Natural killer cell (primary cell): ENCODE measurements around the gene HP. TPM values are rescaled to one million over a fixed set of nuclear protein-coding genes. Genes with fewer than 3 reads are reported as not detected.

Experiments
- ATAC-seq, 3 donors: fragments of 150-1000 bp in 2 of 3; fragments of 200-7000 bp in 1 of 3; cut with Tn5 transposase; 1 replicate in 1 of 3; 2 replicates in 2 of 3; pipeline ENCODE4 v1.10.0; 2021; ENCODE audit warnings: mild to moderate bottlenecking in 2 of 3, moderate library complexity in 2 of 3
- DNase-seq, 2 donors: peaks; one replicate each; pipeline versions ENCODE4 v3.0.0 to v3.0.0-alpha.2; 2013 to 2021; ENCODE audit warnings: mixed read lengths in 1 of 2
- H3K27ac ChIP-seq: one replicate; pipeline ENCODE4 v1.5.1; 2013; ENCODE audit warnings: mild to moderate bottlenecking, low read length
- H3K27me3 ChIP-seq: one replicate; pipeline ENCODE4 v1.6.1; 2013; ENCODE audit warnings: low read length; ENCODE audit not compliant: control insufficient read depth, insufficient read depth
- H3K36me3 ChIP-seq: one replicate; pipeline ENCODE4 v1.6.1; 2013; ENCODE audit warnings: low read length; ENCODE audit not compliant: control insufficient read depth, insufficient read depth
- H3K4me1 ChIP-seq: one replicate; pipeline ENCODE4 v1.6.1; 2013; ENCODE audit warnings: low read length; ENCODE audit not compliant: control insufficient read depth, insufficient read depth
- H3K4me3 ChIP-seq: one replicate; pipeline ENCODE4 v1.5.1; 2013; ENCODE audit warnings: low read length
- H3K9me3 ChIP-seq: one replicate; pipeline ENCODE4 v1.6.1; 2013; ENCODE audit warnings: low read length; ENCODE audit not compliant: control insufficient read depth, insufficient read depth
- H3K27ac Mint-ChIP-seq, 2 donors: one replicate each; pipeline ENCODE4 v1.8.0; 2022; ENCODE audit warnings: mild to moderate bottlenecking in 2 of 2, mixed read lengths in 2 of 2, moderate library complexity in 1 of 2
- H3K27me3 Mint-ChIP-seq, 2 donors: one replicate each; pipeline ENCODE4 v1.8.0; 2022; ENCODE audit warnings: low read depth in 2 of 2, mixed read lengths in 2 of 2
- H3K36me3 Mint-ChIP-seq: one replicate; pipeline ENCODE4 v1.8.0; 2022; ENCODE audit warnings: mixed read lengths
- H3K4me1 Mint-ChIP-seq, 2 donors: one replicate each; pipeline ENCODE4 v1.8.0; 2022; ENCODE audit warnings: mixed read lengths in 2 of 2
- H3K4me3 Mint-ChIP-seq: one replicate; pipeline ENCODE4 v1.8.0; 2022; ENCODE audit warnings: mild to moderate bottlenecking, moderate library complexity, mixed read lengths
- H3K9me3 Mint-ChIP-seq, 2 donors: one replicate each; pipeline ENCODE4 v1.8.0; 2022; ENCODE audit warnings: mixed read lengths in 2 of 2
- WGBS: methylation state at CpG from one replicate; pipeline ENCODE4 v1.1.7; 2013; ENCODE audit warnings: missing lambda C conversion rate; ENCODE audit not compliant: insufficient coverage; 5-methylcytosine and 5-hydroxymethylcytosine counted together
- intact Hi-C: fragments of 100-400 bp; cut with micrococcal nuclease; formaldehyde crosslinking; loops from one replicate; pipeline ENCODE4 v1.14.2; 2022
- total RNA-seq, 4 donors: library from RNA; stranded (reverse); fragments of 120-200 nt in 1 of 4; gene quantifications; one replicate each; pipeline versions ENCODE4 v1.2.3 to v1.2.4, GENCODE V29; 2013 to 2022
- TF ChIP-seq, protein P1 (sequence below): fragments of 200-600 bp; IDR thresholded peaks from one replicate; pipeline ENCODE4 v1.8.0; 2022; ENCODE audit warnings: antibody characterized with exemption

HP gene
- total RNA-seq, 3 donors from 2014 or later (not counting 1 experiment from before 2014, with no cell fraction given), result 0.32 to 2.1 TPM; not detected in 1

DNA sequence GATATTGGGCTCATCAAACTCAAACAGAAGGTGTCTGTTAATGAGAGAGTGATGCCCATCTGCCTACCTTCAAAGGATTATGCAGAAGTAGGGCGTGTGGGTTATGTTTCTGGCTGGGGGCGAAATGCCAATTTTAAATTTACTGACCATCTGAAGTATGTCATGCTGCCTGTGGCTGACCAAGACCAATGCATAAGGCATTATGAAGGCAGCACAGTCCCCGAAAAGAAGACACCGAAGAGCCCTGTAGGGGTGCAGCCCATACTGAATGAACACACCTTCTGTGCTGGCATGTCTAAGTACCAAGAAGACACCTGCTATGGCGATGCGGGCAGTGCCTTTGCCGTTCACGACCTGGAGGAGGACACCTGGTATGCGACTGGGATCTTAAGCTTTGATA is 6.1 kb downstream of the HP start:
- H3K27me3 Mint-ChIP-seq, result no peaks in the 10 kb centered on the region
- intact Hi-C loops, result no loop called here
- no peak overlapping the region for H3K27ac ChIP-seq
- no peak overlapping the region for H3K4me3 Mint-ChIP-seq
- no peaks in the 10 kb centered on the region for H3K27me3 ChIP-seq
- no peaks in the 10 kb centered on the region for H3K9me3 Mint-ChIP-seq
- no peaks in the 10 kb centered on the region for H3K4me1 Mint-ChIP-seq
- ATAC-seq (no peak), DNase-seq (no peak)
- no peaks in the 10 kb centered on the region for H3K4me1 ChIP-seq
- 91% methylated on average over 9 of the region's 9 CpGs for WGBS
- no peaks in the 10 kb centered on the region for H3K9me3 ChIP-seq
- no peaks in the 10 kb centered on the region for H3K36me3 ChIP-seq
- TF ChIP-seq, protein P1, sequence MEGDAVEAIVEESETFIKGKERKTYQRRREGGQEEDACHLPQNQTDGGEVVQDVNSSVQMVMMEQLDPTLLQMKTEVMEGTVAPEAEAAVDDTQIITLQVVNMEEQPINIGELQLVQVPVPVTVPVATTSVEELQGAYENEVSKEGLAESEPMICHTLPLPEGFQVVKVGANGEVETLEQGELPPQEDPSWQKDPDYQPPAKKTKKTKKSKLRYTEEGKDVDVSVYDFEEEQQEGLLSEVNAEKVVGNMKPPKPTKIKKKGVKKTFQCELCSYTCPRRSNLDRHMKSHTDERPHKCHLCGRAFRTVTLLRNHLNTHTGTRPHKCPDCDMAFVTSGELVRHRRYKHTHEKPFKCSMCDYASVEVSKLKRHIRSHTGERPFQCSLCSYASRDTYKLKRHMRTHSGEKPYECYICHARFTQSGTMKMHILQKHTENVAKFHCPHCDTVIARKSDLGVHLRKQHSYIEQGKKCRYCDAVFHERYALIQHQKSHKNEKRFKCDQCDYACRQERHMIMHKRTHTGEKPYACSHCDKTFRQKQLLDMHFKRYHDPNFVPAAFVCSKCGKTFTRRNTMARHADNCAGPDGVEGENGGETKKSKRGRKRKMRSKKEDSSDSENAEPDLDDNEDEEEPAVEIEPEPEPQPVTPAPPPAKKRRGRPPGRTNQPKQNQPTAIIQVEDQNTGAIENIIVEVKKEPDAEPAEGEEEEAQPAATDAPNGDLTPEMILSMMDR, result no peak
- H3K4me3 ChIP-seq, result no peak overlapping the region
- H3K27ac Mint-ChIP-seq, result no peak overlapping the region
- no peaks in the 10 kb centered on the region for H3K36me3 Mint-ChIP-seq

DNA sequence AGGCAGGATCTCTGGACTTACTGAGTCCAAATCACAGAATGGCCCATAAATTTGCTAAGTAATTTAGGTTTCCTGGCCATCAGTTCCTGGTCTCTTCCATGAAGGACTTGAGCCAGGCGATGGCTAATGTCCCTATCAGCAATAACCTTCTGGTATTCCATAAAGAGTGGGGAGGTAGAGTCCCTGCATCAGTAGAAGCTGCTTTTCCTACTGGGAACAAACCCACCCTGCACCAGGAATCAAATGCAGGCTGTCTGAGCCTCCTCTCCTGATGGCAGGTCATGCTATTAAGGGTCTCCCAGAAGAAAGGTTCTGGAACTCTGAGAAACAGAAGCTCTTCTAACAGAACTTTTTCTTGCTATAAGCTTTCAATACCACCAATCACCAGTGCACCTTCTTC is 7.3 kb downstream of the HP start:
- Mint-ChIP-seq H3K27me3 (no peaks in the 10 kb centered on the region), H3K4me3 (no peak overlapping the region), H3K9me3 (no peaks in the 10 kb centered on the region), H3K4me1 (no peaks in the 10 kb centered on the region), H3K27ac (no peak overlapping the region), H3K36me3 (no peaks in the 10 kb centered on the region)
- no peaks in the 10 kb centered on the region for H3K9me3 ChIP-seq
- no peaks in the 10 kb centered on the region for H3K36me3 ChIP-seq
- H3K27ac ChIP-seq, result no peak overlapping the region
- no peak overlapping the region for H3K4me3 ChIP-seq
- ATAC-seq (no peak), DNase-seq (no peak)
- 83% methylated on average over 1 of the region's 1 CpG for WGBS
- no peaks in the 10 kb centered on the region for H3K27me3 ChIP-seq
- intact Hi-C loops, result no loop called here
- no peaks in the 10 kb centered on the region for H3K4me1 ChIP-seq
- TF ChIP-seq, protein P1, result no peak

DNA sequence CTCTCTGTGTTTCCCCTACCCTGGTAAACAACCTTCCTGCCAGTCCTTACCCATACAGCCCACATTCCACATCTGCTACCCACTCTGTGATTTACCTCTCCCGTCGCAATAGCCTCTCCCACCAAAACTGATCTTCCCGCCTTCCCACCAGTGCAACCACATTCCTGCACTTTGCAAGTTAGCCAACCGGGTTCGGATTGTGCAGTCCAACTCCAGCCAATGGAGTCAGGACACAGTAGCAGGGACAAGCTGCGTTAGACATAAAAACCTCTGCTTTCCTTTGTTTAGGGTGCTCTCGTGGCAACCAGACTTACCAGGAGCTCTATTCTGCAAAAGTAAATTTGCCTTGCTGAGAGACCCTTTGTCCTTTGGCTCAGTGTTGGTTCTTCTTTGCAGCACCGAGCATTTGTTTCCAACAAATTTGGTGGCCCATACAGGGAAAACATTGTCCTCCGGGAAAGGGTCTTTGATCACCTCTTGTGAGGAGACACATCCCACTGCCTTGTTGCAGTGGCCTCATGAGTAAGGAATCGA is 10.1 kb downstream of the HP start:
- no peak overlapping the region for H3K4me3 Mint-ChIP-seq
- WGBS, result 92% methylated on average over 10 of the region's 10 CpGs
- no peak overlapping the region for H3K4me3 ChIP-seq
- TF ChIP-seq, protein P1, result no peak
- no peaks in the 10 kb centered on the region for H3K36me3 Mint-ChIP-seq
- no peaks in the 10 kb centered on the region for H3K36me3 ChIP-seq
- H3K27me3 ChIP-seq, result no peaks in the 10 kb centered on the region
- H3K9me3 ChIP-seq, result no peaks in the 10 kb centered on the region
- no peaks in the 10 kb centered on the region for H3K4me1 ChIP-seq
- H3K27me3 Mint-ChIP-seq, result no peaks in the 10 kb centered on the region
- H3K4me1 Mint-ChIP-seq, result no peaks in the 10 kb centered on the region
- no peak overlapping the region for H3K27ac Mint-ChIP-seq
- intact Hi-C loops, result no loop called here
- H3K27ac ChIP-seq, result no peak overlapping the region
- ATAC-seq (no peak), DNase-seq (no peak)
- H3K9me3 Mint-ChIP-seq, result no peaks in the 10 kb centered on the region

DNA sequence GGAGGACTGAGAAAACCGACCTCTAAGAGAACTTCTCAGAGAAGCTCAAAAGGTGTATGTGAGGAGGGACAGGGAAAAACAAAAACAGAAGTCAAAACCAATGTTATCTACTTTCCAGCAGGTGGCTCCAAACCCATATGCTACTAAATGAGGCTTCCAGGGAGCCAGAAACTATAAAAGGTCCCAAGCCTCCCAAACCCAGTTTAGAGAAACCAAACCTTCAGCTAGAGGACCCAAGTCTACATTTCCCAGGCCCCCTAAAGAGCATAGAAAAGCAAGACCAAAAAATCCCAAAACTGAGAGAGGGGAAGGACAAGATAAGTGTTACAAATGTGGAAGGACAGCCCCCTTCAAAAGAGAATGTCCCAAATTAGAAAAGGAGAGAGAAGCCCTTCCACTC is 12.4 kb downstream of the HP start:
- Histone ChIP-seq H3K36me3 (no peaks in the 10 kb centered on the region), H3K4me1 (no peaks in the 10 kb centered on the region), H3K9me3 (no peaks in the 10 kb centered on the region), H3K27me3 (no peaks in the 10 kb centered on the region), H3K27ac (no peak overlapping the region), H3K4me3 (no peak overlapping the region)
- no peaks in the 10 kb centered on the region for H3K9me3 Mint-ChIP-seq
- H3K27ac Mint-ChIP-seq, result no peak overlapping the region
- ATAC-seq (peak in 2 of 3 donors; percentile 36 to 47), DNase-seq (peak in 1 of 2 donors; percentile 58)
- H3K27me3 Mint-ChIP-seq, result no peaks in the 10 kb centered on the region
- no peak overlapping the region for H3K4me3 Mint-ChIP-seq
- no peaks in the 10 kb centered on the region for H3K4me1 Mint-ChIP-seq
- intact Hi-C loops, result loop anchor here (1.0 kb wide), 1 partner anchor 33 kb away; no protein-coding TSS in a partner anchor
- TF ChIP-seq, protein P1, result peak; percentile 60
- H3K36me3 Mint-ChIP-seq, result no peaks in the 10 kb centered on the region
- 20% methylated on average over 1 of the region's 1 CpG for WGBS
